GM19328 (cell line): ENCODE measurements around the gene ABHD17A.
"Not testable (repeated sequence)": the region's sequence is repeated elsewhere in the genome, so short reads cannot be mapped to it uniquely, and the experiment has no call there.

Source experiments
- ATAC-seq: cut with Tn5 transposase; IDR thresholded peaks from one replicate; pipeline ENCODE4 v1.9.1; 2021; ENCODE audit warnings: mild to moderate bottlenecking, moderate library complexity; ENCODE audit not compliant: unreplicated experiment

ABHD17A gene

DNA sequence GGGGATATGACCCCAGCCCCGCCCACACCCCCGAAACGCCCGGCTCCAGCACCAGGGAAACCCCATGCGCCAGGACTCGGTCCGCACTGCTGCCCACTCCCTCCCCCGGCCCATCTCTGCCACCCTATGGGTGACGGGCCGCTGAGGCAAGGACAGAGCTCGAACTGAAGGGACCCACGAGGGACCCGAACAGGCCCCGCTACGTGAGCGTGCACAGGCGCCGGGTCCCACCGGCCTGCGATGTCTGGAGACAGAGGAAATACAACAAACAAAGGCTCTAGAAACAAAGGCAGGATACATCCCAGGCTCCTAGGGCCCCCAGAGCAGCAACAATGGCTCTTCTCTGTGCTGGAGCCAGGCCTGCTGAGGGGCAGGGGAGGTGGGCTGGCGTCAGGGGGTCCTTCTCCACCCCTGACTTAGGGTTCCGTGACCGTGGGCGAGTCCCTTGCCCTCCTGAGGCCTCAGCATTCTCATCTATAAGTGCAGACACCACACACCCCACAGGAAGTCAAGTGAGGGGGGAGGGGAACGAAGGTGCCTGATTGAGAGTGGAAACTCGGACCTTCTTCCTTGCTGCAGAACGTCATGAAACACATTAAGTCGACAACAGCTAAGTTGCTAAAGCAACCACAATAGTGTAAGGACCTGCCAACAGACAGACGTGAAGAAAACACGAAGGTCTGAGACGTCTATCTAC is 3.1 kb downstream of the ABHD17A start:
- ATAC-seq: no peak

DNA sequence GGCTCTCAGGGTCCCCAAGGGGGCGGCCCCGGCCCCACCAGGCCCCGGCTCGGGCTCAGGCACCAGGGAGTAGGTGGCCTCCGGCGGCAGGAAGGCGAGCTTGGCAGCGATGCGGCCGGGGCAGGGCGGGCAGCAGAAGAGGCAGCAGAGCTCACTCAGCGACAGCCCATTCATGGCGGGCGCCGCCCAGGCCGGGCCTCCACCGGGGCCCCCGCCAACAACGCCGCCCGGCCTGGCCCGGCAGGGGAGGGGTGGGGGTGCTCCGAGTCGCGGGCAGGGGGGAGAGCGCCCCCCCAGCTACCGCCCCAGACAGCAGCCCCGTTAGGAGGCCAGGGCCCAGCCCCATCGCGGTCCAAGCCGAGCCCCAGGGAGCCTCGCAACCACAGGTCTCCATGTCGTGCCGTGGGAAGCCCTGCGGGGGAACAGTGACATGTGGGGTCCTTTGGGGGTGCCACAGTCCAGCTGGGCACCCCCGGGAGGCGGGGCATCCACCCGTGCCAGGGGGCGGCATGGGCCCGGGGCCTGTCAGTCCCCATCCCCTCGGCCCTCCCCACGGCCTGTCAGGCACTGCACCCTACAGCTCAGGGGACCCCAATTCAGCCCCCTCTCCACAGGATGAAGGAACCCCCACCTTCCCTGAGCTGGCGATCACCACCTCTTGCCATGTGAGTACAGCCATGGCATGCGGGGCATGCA is 3.8 kb downstream of the ABHD17A start:
- ATAC-seq: not testable (repeated sequence)

DNA sequence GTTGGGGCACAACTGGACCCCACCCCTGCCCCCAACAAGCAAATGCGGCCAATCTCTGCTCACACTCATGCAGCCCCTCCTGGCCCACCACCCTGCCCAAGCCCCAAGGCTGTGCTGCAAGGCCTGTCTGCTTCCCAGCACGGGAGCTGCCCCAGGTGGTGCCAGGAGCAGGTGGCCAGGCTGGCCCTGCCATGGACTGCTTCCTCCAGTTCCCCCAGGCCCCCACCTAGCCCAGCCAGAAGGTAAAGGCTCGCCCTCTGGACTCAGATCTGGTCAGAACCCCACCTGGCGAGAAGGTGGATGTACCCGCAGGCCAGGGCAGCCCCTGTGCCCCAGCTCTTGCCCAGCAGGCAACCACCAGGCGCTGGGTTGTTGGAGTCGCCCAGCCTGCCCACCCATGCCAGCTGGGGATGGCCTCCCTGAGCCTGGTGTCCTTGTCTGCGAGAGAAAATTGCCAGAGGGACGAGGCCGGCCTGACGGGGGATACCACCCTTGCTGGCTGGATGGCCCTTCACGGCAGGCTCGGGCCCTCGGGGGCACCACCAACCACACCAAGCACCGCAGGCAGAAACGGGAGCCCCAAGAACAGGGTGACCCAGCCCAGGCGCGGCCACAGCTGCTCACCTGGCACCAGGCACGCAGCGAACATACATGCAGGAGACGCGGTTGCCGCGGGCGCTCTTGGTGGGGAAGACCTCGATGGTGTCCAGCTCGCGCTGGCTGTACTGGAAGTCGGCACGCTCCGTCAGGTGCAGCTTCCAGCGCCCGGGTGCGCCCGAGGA is 4.5 kb downstream of the ABHD17A start:
- ATAC-seq: no peak

DNA sequence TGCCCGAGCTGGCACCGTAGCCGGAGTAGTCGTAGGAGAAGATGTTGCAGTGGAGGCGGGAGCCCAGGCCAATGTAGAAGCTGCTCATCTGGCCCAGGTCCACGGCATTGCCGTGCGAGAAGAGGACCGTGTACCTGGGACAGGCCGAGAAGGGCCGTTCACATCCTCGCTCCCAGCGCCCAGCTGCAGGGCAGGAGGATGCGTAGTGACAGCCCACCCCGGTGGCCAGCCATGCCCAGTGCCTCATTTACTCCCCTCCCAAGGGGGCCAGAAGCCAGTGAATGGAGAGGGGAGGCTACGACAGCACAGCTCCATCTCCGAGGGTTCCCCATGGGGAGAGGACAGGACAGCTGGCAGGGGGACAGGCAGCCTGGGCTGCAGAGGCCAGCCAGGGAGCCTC is 5.3 kb downstream of the ABHD17A start:
- not testable (repeated sequence) for ATAC-seq

DNA sequence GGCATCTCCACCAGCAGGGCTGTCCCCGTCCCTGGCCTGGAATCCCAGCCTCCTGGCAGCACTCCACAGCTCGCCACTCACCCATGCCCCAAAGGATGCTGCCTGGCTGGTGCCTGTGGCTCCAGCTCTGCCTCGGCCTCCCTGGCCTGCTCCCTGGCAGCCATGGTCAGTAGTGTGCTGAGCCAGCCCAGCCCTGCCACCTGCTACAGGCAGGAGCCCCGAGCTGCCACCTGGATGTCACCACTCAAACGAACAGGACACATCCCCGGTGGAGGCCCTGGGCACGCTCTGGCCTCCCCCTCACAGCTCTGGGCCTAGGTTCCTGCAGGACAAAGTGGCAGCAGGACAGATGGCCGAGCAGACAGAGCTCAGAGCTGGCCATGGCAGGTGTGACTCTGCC is 6.7 kb downstream of the ABHD17A start:
- ATAC-seq: not testable (repeated sequence)

DNA sequence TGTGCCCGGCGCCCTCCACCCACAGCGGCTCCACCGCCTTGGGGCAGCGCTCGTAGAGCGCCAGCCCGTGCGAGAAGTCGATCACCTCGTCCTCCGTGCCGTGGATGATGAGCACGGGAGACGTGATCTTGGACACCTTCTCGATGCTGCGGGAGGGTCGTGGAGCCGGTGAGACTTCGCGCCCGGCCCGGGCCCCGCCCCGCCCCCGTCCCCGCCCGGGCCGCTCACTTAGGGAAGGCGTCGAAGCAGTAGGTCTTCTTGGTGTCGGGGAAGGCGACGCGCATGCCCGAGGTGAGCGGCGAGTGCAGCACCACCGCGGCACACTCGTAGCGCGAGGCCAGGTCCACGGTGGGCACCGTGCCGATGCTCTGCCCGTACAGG is 8.0 kb downstream of the ABHD17A start:
- not testable (repeated sequence) for ATAC-seq

DNA sequence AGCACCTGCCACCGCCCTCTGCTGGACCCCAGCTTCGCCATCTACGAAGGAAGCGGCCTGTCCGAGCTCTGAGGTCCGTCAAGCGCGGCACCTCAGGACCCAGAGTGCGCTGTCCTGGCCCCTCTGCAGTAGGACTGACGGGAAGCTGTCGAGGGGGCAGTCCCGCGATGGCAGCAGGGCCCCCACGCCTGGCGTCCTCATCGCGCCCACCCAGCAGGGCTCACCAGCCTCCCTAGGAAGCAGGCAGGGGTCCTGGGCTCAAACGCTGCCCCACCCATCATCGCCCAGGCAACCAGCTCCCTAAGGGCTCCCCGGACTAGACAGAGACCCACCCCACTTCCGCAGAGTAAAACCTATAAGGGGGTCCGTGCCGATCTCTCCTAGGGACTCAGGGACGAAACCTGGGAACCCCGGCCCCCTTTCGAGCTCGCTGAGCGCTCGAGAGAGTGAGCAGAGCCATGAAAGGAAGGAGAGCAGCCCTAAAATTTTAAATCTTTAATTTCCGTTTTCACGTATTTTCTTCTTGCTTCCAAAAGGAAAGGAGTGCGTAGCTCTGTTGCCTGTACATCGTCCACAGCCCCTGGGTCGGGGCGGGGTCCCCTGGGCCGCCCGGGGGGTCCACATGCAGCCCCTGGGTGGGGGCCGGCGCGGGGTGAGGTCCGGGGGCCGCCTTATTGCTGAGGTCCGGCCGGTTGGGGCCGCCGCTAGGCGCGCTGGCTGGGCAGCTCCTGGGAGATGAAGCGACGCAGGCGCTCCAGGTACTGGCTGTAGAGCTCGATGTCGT is 8.6 kb downstream of the ABHD17A start:
- ATAC-seq: not testable (repeated sequence)

DNA sequence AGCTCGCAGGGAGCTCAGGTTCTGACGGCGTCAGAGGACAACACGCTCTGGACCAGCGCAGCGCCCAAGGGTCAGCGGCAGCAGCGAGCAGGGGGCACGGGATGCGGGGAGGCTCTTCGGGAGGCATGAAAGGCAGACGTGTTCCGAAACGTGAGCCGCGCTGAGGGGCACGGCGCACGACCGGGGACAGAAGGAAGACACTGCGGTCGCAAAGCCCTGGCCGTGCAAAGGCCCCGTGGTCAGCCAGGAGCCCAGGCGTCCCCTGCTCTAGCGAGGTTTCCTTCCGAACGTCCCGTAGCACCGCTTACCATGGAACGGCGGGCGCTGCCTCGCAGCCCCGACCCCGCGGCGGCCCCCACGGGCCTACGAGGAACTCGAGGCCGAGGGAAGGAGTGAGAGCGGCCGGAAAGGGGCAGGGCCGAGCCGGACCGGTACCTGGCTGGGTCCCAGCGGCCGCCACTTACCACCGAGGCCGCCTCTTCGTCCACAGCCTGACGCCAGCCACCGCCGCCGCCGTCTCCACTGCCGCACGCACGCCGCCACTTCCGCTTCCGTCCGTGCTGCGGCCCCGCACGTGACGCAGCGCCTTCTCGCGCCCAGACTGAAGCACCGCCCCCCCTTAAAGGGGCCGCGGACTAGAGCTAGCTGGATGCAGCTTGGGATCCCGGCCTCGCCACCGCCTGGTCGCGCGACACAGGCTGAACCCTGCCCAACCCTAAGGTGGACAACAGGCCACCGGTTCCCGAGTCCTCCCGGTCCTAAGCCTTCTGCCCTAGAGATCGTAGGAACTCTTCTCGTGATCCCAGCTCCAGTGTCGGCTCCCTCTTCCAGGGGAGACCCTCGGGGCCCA is 9.4 kb downstream of the ABHD17A start:
- peak; percentile 87 for ATAC-seq

DNA sequence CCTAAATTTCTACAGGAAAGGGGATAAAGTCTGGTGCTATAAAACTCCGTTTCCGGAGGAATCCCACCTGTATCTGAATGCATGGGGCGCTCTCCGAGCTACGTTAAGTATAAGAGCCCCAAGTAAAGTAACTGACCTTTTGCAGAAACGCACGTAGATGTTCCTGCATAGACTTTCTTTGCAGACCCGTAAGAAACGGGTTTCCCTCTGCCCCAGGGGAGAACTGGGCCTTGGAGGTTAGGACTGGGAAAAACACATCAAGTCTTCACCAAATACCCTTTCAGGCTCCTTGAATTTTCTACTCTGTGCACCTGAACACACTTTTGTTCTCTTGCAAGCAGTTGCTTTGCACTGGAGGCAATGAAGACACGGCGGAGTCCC is 10.0 kb downstream of the ABHD17A start:
- ATAC-seq: not testable (repeated sequence)

DNA sequence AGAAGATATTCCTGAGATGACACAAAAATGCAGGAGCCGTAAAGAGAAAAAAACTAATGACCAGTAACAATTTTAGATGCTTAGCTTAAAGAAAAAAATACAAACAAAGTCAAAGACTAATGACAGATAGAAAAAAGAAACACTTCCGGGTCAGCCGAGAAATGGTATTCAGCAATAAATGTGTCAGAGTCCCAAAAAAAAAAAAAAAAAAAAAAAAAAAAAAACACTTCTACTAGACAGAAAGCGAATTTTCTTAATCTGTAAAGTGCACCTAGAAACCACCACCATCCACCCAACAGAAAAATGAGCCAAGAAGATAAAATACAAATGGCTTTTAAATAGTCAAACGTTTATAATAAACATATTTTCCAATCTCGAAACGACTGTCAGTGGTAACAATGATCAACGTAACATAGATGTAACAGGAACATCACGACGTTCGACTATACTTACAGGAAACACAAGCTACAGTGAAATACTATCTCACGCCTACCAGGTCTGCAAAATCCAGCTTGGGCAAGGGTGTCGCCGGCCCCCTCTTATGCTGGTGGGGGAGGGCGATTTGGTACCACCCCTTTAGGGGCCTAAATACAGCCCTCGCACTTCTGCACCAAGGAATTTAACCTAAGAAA is 10.6 kb downstream of the ABHD17A start:
- no peak for ATAC-seq

DNA sequence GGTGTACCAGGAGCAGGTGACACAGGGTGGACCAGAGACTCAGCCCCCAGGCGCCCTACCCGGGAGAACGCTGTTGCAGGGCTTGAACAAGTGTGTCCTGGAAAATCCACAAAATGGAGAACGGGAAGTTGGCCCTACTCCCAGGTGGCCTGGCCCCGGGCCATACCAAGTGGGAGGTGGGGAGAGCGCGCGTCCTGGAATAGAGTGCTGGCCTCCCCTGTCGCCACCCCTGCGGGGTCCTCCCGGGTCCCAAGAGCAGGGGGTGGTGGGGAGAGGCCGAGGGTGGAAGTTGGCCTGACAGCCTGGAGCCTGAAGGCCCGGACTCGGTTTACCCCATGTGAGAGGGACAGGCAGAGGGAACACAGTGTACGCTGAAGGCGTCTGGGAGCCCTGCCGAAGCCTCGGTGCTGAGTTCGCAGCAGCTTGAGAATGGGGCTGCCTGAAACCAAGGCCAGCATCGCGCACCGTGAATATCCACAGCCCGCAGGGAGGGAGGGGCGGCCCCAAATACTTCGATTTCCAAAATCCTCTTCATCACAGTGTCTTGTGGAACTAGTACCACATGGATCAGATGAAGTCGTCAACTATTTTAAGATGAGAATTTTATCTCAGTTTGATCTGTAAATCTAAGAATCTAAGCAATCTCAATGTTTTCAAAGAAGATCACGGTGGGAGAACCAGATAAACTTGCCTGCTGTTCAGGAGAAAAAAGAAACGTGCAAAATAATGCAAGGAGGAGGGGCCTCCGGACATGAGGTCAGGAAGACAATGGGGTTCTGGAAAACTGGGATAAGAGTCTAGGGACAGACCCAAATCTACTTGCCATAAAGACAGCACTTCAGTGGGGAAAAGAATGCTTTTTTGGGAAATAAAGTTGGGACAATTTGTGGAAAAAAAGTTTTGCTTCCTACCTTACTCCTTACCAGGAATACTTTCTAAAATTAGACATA is 11.5 kb downstream of the ABHD17A start:
- no peak for ATAC-seq

DNA sequence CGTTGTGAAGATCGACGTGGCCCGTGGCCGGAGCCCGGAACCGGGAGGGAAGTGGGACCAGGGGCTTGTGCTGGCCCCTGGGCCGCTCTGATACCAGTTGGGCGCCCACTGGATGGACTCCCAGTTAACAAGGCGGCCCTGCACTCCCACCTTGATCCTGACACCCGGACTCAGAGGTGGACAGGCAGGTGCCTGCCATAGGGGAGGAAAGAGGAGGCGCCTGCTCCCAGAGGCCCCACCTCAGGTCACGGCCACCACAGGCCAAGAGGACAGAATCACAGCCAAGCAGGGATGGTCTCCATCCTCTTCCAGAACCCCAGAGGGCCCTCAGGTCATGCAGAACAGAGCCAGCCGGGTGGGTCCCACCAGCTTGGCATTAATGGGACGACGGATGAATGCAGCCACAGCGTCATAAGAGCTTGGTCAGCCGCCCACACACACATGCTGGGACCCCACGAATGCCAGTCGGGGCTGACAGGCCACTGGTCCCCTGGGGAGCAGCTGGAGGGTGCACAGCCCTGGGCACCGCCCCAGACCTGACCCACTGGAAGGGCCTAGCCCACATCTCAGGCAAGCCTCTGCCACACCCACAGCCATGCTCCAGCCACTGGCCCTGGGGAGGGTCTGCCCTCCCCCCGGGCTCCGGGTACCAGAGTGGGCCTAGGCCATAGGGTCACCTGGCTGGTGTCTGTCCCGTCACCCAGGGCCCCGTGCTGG is 12.3 kb downstream of the ABHD17A start:
- ATAC-seq: no peak

DNA sequence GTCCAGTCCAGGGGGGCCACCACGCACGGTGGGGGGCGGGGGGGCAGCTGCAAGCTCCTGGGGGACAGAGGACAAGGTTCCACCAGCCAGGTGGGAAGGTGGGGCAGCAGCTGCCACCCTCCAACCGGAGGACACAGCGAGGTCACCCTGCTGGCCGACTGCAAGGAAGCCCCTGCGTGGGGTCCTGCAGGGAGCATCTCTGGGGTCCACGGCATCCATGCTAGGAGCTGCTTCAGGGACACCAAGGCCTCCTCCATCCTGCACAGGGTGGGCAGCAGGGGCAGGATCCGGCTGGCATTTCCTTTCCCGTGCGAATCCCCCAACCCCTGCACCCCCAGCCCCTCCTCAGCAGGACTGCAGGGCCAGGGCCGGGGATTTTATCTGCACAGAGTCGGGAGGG is 13.7 kb downstream of the ABHD17A start:
- ATAC-seq: no peak

DNA sequence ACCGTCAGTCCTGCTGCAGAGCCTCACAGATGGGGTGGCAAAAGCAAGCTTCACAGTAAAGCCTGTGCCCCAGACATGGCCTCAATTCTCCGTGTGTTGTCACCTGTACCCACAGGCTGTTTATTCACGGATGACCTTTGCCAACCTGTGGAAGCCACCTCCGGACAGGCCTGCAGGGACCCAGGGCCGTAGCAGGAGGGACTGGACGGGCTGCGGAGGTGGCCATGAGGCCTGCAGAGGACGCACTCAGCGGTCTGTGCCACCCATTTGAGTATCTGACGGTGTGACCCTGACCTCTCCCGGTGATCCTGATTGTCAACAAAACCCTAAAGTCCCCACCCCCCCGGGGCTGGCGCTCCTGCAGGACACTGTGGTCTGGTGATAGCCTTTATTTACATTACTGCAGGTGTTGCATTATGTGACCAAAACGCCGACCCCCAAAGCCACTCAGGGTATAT is 14.1 kb downstream of the ABHD17A start:
- no peak for ATAC-seq

DNA sequence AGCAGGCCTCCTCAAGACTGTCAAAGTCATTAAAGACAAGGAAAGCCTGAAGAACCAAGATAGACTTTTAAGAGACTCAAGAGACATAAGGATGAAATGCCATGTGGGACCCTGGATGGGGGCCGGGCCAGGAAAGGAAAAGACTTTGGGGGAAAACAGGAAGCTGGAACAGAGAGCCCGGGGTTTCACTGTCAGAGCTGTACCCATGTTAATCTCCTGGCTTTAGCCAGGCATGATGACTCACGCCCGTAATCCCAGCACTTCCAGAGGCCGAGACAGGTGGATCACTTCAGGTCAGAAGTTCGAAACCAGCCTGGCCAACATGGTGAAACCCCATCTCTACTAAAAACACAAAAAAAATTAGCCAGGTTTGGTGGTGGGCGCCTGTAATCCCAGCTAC is 16.3 kb downstream of the ABHD17A start:
- ATAC-seq: no peak

DNA sequence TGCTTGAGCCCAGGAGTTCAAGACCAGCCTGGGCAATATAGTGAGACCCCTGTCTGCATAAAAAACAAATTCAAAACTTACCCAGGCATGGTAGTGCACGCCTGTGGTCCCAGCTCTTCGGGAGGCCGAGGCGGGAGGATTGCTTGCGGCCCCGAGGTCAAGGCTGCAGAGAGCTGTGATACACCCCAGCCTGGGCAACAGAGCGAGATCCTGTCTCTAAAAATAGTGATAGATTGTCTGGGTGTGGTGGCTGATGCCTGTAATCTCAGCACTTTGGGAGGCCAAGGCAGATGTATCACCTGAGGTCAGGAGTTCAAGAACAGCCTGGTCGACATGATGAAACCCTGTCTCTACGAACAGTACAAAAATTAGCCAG is 18.0 kb downstream of the ABHD17A start:
- no peak for ATAC-seq

DNA sequence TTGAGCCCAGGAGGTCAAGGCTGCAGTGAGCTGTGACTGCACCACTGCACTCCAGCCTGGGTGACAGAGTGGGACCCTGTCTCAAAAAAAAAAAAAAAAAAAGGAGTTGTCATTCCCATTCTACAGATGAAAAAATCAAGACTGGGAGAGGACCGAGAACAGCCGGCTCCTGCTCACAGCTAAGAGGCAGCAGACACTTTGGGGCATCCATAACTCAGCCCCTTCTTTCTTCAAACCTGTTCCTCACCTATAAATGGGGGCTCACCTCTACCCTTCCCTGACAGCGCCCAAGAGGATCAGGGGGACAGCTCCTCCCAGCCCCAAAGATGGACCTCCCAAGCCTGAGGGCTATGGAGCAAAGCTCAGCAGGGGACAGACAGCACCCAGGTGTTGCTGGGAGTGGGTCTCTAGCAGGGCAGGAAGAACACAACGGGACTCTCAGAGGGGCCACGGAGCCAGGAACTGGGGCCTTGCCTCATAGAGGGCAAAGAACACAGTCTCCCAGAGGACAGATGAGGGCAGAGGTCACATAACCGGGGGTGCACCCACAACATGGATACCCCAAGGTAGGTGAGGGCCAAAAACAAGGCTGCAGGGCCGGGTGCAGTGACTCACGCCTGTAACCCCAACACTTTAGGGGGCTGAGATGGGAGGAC is 18.5 kb downstream of the ABHD17A start:
- no peak for ATAC-seq
